Activated T-cell treated with anti-CD3 and anti-CD28 coated beads, Interleukin-2, amount 50 U/mL, for 24 hours (primary cell): Measurements from ENCODE around the gene MC1R.
"Not testable (repeated sequence)": the region's sequence is repeated elsewhere in the genome, so short reads cannot be mapped to it uniquely, and the experiment has no call there.

Source experiments
- DNase-seq: peaks from one replicate; pipeline ENCODE4 v3.0.0-alpha.2; 2020
- H3K27ac Mint-ChIP-seq: 2 replicates; pipeline ENCODE4 v1.8.0; 2020; ENCODE audit warnings: mild to moderate bottlenecking, mixed read lengths
- H3K27me3 Mint-ChIP-seq: 2 replicates; pipeline ENCODE4 v1.8.0; 2020; ENCODE audit warnings: mixed read lengths
- H3K36me3 Mint-ChIP-seq: 2 replicates; pipeline ENCODE4 v1.8.0; 2020; ENCODE audit warnings: low read depth, mixed read lengths
- H3K4me1 Mint-ChIP-seq: 2 replicates; pipeline ENCODE4 v1.8.0; 2020; ENCODE audit warnings: low read depth, mixed read lengths
- H3K4me3 Mint-ChIP-seq: 2 replicates; pipeline ENCODE4 v1.8.0; 2020; ENCODE audit warnings: mild to moderate bottlenecking, moderate library complexity, mixed read lengths
- H3K9me3 Mint-ChIP-seq: 2 replicates; pipeline ENCODE4 v1.8.0; 2020; ENCODE audit warnings: mixed read lengths

Gene MC1R

GRCh38 chr16:89968074-89968473 is 49.4 kb downstream of the MC1R start:
- H3K4me1 Mint-ChIP-seq = peaks cover 20% of the 10 kb centered on the region
- not testable (repeated sequence) for H3K4me3 Mint-ChIP-seq, DNase-seq, H3K9me3 Mint-ChIP-seq, H3K27me3 Mint-ChIP-seq, H3K27ac Mint-ChIP-seq
- H3K36me3 Mint-ChIP-seq = peaks cover 53% of the 10 kb centered on the region

DNA sequence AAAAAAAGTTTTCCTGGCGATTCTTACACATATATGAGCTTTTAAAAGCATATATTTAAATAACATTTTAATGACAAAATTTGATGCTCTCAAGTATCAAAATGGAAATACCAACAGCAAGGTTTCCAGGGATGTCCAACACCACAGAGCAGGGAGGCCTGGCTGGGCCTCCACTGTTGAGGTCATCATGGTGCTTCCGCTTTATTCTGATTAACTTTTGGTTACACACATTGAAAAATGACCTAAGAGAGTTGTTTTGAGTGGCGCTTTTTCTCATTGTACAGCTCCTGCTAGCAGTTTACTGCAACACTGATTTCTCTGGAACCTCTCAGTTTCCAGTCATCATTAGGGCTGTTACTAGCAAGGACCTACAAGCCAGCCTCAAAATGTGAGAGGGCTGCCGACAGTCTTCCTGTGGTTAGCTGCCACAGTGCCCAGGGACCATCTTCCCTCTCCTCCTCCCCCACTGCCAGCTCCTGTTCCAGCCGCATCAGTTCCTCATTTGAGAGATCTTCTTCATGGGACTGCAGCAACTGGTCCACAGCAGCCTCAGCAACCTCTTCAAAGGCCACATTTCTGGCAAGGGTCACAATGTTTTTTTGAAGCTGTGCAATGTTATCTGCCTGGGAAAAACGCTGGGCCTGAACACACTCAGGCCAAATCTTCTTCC is 51.2 kb downstream of the MC1R start:
- peaks cover 32% of the 10 kb centered on the region for H3K4me1 Mint-ChIP-seq
- no peaks in the 10 kb centered on the region for H3K27me3 Mint-ChIP-seq
- no peak overlapping the region for H3K27ac Mint-ChIP-seq
- no peak overlapping the region for H3K4me3 Mint-ChIP-seq
- peaks cover 7% of the 10 kb centered on the region for H3K9me3 Mint-ChIP-seq
- no peak for DNase-seq
- H3K36me3 Mint-ChIP-seq = peaks cover 57% of the 10 kb centered on the region
